HL-60/S4 treated with retinoic acid at 250 ng/mL for 4 days and 3 days (cell line): ENCODE data around the gene OR13D1.
"Not testable (repeated sequence)": the region's sequence is repeated elsewhere in the genome, so short reads cannot be mapped to it uniquely, and the experiment has no call there.

ENCODE experiments used
- in situ Hi-C: fragments of 300-500 bp; cut with MboI; formaldehyde crosslinking; loops from 2 replicates; pipeline ENCODE4 v1.7.0; 2022; ENCODE audit warnings: low sequenced_read_pairs

Gene OR13D1, protein sequence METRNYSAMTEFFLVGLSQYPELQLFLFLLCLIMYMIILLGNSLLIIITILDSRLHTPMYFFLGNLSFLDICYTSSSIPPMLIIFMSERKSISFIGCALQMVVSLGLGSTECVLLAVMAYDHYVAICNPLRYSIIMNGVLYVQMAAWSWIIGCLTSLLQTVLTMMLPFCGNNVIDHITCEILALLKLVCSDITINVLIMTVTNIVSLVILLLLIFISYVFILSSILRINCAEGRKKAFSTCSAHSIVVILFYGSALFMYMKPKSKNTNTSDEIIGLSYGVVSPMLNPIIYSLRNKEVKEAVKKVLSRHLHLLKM

DNA sequence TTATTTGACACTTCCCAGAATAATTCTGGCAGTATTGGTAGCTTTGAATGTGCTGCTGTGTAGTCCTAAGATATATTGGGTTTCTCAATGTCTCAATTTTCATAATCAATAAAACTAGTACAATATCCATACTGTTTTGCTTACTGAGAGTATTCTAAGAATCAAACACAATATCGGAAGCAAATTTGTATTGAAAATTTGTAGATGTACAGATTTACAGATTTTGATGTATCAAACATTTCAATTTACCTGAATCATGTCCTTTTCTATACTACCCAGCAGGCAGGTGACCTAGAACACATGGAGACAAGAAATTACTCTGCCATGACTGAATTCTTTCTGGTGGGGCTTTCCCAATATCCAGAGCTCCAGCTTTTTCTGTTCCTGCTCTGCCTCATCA lies at the start of gene OR13D1:
OR13D1 (plus strand) TSS at position 301 of the 400 bp plus-strand sequence; CDS start at position 301, 0 bp downstream.
- in situ Hi-C loops, result no loop called here

DNA sequence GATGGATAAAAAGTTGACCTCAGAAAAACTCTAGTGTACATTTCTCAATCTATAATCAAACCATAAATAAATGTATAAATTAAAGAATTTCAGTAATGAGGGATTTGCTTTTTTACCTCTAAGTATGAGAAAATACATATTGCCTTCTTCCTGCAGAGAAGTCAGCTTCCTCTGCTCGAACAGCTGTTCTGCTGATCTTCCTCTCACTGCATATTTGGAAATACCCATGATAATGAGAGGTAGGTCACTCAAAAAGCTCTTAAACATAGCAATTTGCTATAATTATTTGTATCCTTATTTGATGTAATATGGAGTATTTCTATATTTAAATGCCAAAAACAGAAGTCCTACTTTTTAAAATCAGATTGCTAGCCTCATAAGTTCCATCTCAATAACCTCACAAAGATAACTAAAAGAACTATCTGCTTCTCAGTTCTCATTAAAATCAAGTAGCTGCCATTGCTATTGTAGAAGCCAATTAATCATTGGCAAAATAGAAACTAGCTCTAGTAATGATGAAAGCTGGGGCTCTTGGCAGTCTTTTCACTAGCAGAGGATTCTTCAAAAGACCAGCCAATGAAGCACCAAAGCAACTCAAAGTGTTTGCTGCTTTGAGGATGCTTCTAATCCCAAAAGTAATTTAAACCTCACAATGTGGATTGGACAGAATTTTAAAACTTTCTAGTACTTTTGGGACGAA lies 35.7 kb upstream of the OR13D1 start:
- in situ Hi-C loops, result no loop called here

DNA sequence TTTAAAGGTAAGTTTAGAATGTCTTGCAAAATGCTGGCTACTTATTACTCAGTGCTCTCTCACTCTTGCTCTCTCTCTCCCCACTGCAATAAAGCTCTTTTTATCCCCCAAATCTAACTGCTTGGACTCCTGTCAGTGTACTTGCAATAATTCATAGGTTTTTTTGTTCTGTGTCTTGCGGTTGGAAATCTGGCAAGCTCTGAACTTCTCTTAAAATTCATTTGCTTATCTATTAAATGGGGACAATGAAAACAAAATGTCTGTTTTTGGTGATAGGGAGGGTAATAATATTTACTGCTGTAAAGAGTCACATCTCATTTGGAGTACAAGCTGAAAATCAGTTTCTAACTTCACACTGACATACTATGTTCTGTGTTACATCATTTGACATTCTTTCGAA lies 18.7 kb upstream of the OR13D1 start:
- in situ Hi-C loops, result no loop called here

DNA sequence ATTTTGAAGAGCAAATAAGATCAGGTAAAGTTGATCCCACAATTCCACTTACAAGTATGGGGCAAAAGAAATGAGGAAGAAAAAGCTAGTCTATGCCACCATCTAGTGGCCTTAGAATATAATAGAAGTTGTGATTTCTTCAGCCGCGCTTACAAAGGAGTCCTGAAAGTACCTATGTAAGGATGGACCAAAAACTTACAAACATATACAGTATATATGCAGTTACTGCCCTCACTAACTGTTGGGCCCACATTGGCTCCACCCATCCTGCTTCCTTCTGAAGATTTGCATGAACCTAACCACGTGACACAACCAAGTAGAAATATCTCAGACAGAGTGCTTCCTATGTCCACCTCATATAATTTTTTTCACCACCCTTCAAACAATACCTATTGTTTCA lies 11.7 kb upstream of the OR13D1 start:
- in situ Hi-C loops, result no loop called here

DNA sequence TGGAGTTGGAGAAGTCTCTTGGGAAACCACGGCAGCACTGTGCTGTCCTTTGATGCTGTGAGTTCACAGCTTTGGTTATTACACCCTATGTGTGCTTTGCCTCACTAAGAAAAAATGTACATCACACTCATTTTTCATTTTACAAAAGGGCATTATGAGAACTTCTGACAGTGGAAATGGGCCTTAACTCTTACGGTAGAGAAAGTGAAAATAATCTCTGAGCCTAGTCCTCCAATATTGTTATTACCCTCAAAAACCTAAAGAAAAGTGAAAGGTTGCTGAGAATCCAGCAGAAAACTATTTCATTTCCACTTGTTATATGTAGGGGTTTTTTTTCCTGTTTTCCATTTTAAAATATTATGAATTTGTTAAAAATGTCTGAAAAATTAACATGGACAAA lies 8.2 kb upstream of the OR13D1 start:
- in situ Hi-C loops, result no loop called here

DNA sequence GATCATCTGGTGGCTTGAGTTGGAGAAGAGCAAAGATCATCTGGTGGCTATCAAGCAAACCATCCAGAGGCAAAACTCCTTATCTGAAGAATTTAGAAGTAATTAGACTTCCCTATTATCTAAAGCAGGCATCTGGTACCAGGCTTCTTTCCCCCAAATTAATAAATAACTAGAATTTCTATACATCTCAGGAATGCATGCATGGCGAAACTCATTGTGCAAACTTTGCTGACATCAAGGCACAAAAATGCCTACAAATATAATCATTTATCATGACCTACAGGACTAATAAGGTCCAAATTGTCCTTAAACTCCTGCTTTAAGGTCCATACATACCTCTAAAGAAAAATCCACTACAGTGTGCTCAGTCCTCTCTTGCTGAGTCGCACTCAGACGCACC lies 6.0 kb downstream of the OR13D1 start:
- in situ Hi-C loops, result no loop called here

DNA sequence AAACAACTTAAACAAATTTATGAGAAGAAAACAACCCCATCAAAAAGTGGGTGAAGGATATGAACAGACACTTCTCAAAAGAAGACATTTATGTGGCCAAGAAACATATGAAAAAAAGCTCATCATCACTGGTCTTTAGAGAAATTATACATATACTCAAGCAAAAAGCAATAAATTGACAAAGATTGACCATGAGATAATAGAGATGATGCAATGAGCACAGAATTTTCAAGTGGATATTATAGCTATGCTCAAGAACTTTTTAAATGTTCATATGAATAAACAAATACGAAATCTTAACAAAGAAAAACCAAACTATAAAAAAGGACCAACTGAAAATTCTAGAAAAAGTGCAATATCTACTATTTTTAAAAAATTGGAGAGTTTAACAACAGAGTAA lies 14.4 kb downstream of the OR13D1 start:
- in situ Hi-C loops, result not testable (repeated sequence)

DNA sequence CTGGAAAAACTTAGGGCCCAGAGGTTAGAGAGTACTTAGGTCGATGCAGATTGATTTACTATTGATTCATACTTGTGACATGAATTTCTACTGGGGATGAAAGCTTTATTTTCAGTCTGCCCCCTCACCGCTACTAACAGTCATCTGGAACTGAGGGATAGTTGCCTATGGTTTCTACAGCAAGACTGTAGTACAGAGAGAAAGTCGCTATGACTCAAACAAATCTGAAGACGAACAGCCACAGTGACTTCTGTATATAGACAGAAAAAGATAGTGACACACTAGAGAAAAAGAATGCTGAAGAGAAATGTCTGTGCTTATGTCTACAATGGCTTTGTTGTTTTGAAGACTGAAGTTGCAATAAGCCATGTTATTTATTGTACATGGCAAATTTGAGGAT lies 17.3 kb downstream of the OR13D1 start:
- in situ Hi-C loops, result no loop called here

DNA sequence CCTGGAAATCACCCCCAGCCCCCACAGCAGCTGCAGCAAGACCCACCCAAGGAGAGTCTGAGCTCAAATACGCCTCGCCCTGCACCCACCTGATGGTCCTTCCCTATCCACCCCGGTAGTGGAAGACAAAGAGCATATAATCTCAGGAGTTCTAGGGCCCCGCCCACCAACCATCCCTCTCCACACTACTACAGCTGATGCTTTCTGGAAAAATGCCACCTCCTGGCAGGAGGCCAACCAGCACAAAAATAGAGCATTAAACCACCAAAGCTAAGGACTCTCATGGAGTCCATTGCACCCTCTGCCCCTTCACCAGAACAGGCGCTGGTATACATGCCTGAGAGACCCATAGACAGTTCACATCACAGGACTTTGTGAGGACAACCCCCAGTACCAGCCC lies 30.7 kb downstream of the OR13D1 start:
- in situ Hi-C loops, result no loop called here

DNA sequence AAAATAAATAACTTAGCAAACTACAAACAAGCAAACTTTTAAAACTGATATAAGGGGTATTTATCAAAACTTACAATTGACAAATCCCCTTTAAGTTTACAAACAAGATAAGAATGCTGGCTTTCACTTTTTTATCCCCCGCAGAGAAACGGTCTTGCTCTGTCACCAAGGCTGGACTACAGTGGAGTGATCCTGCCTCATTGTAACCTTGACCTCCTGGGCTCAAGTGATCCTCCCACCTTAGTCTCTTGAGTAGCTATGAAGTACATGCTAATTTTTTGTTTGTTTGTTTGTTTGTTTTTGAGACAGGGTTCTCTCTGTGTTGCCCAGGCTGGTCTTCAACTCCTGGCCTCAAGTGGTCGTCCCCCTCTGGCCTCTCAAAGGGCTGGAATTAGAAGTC lies 44.1 kb downstream of the OR13D1 start:
- in situ Hi-C loops, result no loop called here

DNA sequence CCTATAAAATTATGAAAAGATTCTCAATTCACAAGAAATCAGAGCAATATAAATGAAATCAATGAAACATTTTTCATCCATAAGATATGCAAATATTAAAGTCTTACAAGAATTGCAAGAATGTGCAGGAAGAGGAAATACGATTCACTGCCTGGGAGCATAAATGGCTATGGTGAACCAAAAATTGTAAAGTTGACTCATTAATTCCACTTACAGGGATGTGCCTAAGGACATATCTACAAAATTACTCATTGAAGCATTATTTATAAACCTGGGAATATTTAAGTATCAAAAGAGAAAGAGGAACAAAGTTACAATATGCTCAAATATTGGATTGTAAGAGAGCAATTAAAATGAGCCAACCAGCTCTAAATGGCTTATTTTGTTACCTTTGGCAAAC lies 46.3 kb downstream of the OR13D1 start:
- in situ Hi-C loops, result no loop called here

DNA sequence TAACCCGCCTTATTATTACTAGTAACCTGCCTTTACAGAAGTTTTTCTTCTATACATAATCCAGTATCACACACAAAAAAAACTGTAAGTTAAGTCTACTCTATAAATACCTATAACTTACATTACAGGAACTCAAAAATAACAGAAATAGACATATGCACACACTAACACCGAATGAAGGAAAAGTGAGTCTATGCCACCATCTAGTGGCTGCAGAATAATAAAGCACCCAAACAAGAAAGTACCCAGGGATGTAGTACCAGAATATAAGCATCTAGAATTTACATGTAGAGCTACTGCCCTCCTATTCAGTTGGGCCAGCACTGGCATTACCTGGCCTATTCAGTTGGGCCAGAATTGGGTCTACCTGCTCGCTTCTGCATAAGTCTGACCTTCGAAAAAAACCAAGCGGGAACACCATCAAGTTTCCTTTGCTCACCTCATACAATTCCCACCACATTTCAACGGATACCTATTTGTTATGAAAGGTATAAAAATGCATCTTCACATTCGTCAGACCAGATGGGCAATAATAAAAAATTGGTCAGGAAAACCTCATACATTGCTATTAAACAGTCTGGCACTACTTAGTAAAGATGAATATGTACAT lies 49.2 kb downstream of the OR13D1 start:
- in situ Hi-C loops, result no loop called here
